ENCODE results near the gene USP9Y.

GRCh38 chrY:12744091-12744490, 43.1 kb downstream of the USP9Y start:
- TF ChIP-seq RARB (CRISPR knock-in tag; IDR thresholded peaks at IDR 0.05) (no peak), PATZ1 (CRISPR knock-in tag; IDR thresholded peaks at IDR 0.05; ENCODE audit: borderline replicate concordance) (no peak), ZNF70 (CRISPR knock-in tag; IDR thresholded peaks at IDR 0.05) (no peak), PPARA (CRISPR knock-in tag; IDR thresholded peaks at IDR 0.05; ENCODE audit: borderline replicate concordance) (no peak), BACH2 (CRISPR knock-in tag; IDR thresholded peaks at IDR 0.05; ENCODE audit: borderline replicate concordance) (no peak), ZNF8 (CRISPR knock-in tag; IDR thresholded peaks at IDR 0.05) (no peak), CSDC2 (CRISPR knock-in tag; IDR thresholded peaks at IDR 0.05) (no peak), ZFP30 (CRISPR knock-in tag; IDR thresholded peaks at IDR 0.05) (no peak), TCF4 (CRISPR knock-in tag; IDR thresholded peaks at IDR 0.05; ENCODE audit: borderline replicate concordance) (no peak)

All from SK-N-SH treated with all-trans-retinoic acid at 6 μM for 48 hours (cell line).